Natural killer cell (primary cell): ENCODE data around the gene CRACR2A. TPM values are rescaled to one million over a fixed set of nuclear protein-coding genes. Genes with fewer than 3 reads are reported as not detected.
A peak's percentile ranks its signal among the peaks of the same experiment; 100 is the strongest.

Experiments used
- ATAC-seq, 3 donors: fragments of 150-1000 bp in 2 of 3; fragments of 200-7000 bp in 1 of 3; cut with Tn5 transposase; 1 replicate in 1 of 3; 2 replicates in 2 of 3; pipeline ENCODE4 v1.10.0; 2021; ENCODE audit warnings: mild to moderate bottlenecking in 2 of 3, moderate library complexity in 2 of 3
- DNase-seq, 2 donors: peaks; one replicate each; pipeline versions ENCODE4 v3.0.0 to v3.0.0-alpha.2; 2013 to 2021; ENCODE audit warnings: mixed read lengths in 1 of 2
- H3K27ac ChIP-seq: one replicate; pipeline ENCODE4 v1.5.1; 2013; ENCODE audit warnings: mild to moderate bottlenecking, low read length
- H3K27me3 ChIP-seq: one replicate; pipeline ENCODE4 v1.6.1; 2013; ENCODE audit warnings: low read length; ENCODE audit not compliant: control insufficient read depth, insufficient read depth
- H3K36me3 ChIP-seq: one replicate; pipeline ENCODE4 v1.6.1; 2013; ENCODE audit warnings: low read length; ENCODE audit not compliant: control insufficient read depth, insufficient read depth
- H3K4me1 ChIP-seq: one replicate; pipeline ENCODE4 v1.6.1; 2013; ENCODE audit warnings: low read length; ENCODE audit not compliant: control insufficient read depth, insufficient read depth
- H3K4me3 ChIP-seq: one replicate; pipeline ENCODE4 v1.5.1; 2013; ENCODE audit warnings: low read length
- H3K9me3 ChIP-seq: one replicate; pipeline ENCODE4 v1.6.1; 2013; ENCODE audit warnings: low read length; ENCODE audit not compliant: control insufficient read depth, insufficient read depth
- H3K27ac Mint-ChIP-seq, 2 donors: one replicate each; pipeline ENCODE4 v1.8.0; 2022; ENCODE audit warnings: mild to moderate bottlenecking in 2 of 2, mixed read lengths in 2 of 2, moderate library complexity in 1 of 2
- H3K27me3 Mint-ChIP-seq, 2 donors: one replicate each; pipeline ENCODE4 v1.8.0; 2022; ENCODE audit warnings: low read depth in 2 of 2, mixed read lengths in 2 of 2
- H3K36me3 Mint-ChIP-seq: one replicate; pipeline ENCODE4 v1.8.0; 2022; ENCODE audit warnings: mixed read lengths
- H3K4me1 Mint-ChIP-seq, 2 donors: one replicate each; pipeline ENCODE4 v1.8.0; 2022; ENCODE audit warnings: mixed read lengths in 2 of 2
- H3K4me3 Mint-ChIP-seq: one replicate; pipeline ENCODE4 v1.8.0; 2022; ENCODE audit warnings: mild to moderate bottlenecking, moderate library complexity, mixed read lengths
- H3K9me3 Mint-ChIP-seq, 2 donors: one replicate each; pipeline ENCODE4 v1.8.0; 2022; ENCODE audit warnings: mixed read lengths in 2 of 2
- CTCF ChIP-seq: fragments of 200-600 bp; IDR thresholded peaks from one replicate; pipeline ENCODE4 v1.8.0; 2022; ENCODE audit warnings: antibody characterized with exemption
- WGBS: methylation state at CpG from one replicate; pipeline ENCODE4 v1.1.7; 2013; ENCODE audit warnings: missing lambda C conversion rate; ENCODE audit not compliant: insufficient coverage; 5-methylcytosine and 5-hydroxymethylcytosine counted together
- intact Hi-C: fragments of 100-400 bp; cut with micrococcal nuclease; formaldehyde crosslinking; loops from one replicate; pipeline ENCODE4 v1.14.2; 2022
- total RNA-seq, 4 donors: library from RNA; stranded (reverse); fragments of 120-200 nt in 1 of 4; gene quantifications; one replicate each; pipeline versions ENCODE4 v1.2.3 to v1.2.4, GENCODE V29; 2013 to 2022

CRACR2A gene
- total RNA-seq, 3 donors from 2014 or later (not counting 1 experiment from before 2014, with no cell fraction given), result 59.8 to 94.4 (median 80.5) TPM

- DNase-seq (no peak), ATAC-seq (no peak)
- Histone ChIP-seq H3K4me3 (no peak overlapping the region), H3K27me3 (no peaks in the 10 kb centered on the region), H3K9me3 (no peaks in the 10 kb centered on the region), H3K36me3 (peaks cover 14% of the 10 kb centered on the region), H3K4me1 (no peaks in the 10 kb centered on the region), H3K27ac (no peak overlapping the region)
- Mint-ChIP-seq H3K4me3 (no peak overlapping the region), H3K4me1 (peaks cover 7 to 19% of the 10 kb centered on the region in 2 donors), H3K27ac (peak overlapping the region in 1 of 2 donors; percentile 2), H3K36me3 (peaks cover 21% of the 10 kb centered on the region), H3K9me3 (no peaks in the 10 kb centered on the region), H3K27me3 (no peaks in the 10 kb centered on the region)
- TF ChIP-seq CTCF, result no peak
- WGBS, result 95% methylated on average over 9 of the region's 9 CpGs
- intact Hi-C loops, result no loop called here
These were observed 145.7 kb downstream of the CRACR2A start for GRCh38 chr12:3607039-3607720.

GRCh38 chr12:3606128-3606527 is 146.8 kb downstream of the CRACR2A start:
- intact Hi-C loops, result no loop called here
- ATAC-seq, result no peak
- Mint-ChIP-seq H3K9me3 (no peaks in the 10 kb centered on the region), H3K36me3 (peaks cover 21% of the 10 kb centered on the region), H3K27me3 (peaks cover under 1 to 4% of the 10 kb centered on the region in 2 donors), H3K4me1 (peaks cover 7 to 19% of the 10 kb centered on the region in 2 donors), H3K4me3 (no peak overlapping the region), H3K27ac (no peak overlapping the region)
- no peak for TF ChIP-seq CTCF
- Histone ChIP-seq H3K9me3 (no peaks in the 10 kb centered on the region), H3K4me1 (no peaks in the 10 kb centered on the region), H3K4me3 (no peak overlapping the region), H3K27ac (no peak overlapping the region), H3K27me3 (no peaks in the 10 kb centered on the region), H3K36me3 (peaks cover 14% of the 10 kb centered on the region)
- DNase-seq, result no peak
- 79% methylated on average over 10 of the region's 10 CpGs for WGBS

GRCh38 chr12:3605692-3606091 is 147.2 kb downstream of the CRACR2A start:
- ATAC-seq (no peak), DNase-seq (no peak)
- Mint-ChIP-seq H3K4me3 (no peak overlapping the region), H3K36me3 (peaks cover 21% of the 10 kb centered on the region), H3K27me3 (peaks cover 5 to 8% of the 10 kb centered on the region in 2 donors), H3K4me1 (peaks cover 7 to 19% of the 10 kb centered on the region in 2 donors), H3K9me3 (no peaks in the 10 kb centered on the region), H3K27ac (no peak overlapping the region)
- 86% methylated on average over 6 of the region's 6 CpGs for WGBS
- intact Hi-C loops, result no loop called here
- Histone ChIP-seq H3K36me3 (peaks cover 14% of the 10 kb centered on the region), H3K27me3 (no peaks in the 10 kb centered on the region), H3K9me3 (no peaks in the 10 kb centered on the region), H3K27ac (no peak overlapping the region), H3K4me3 (no peak overlapping the region), H3K4me1 (no peaks in the 10 kb centered on the region)
- TF ChIP-seq CTCF, result no peak
